OCI-LY7 (cell line): ENCODE data around the gene ERCC6. TPM values are rescaled to one million over a fixed set of nuclear protein-coding genes. Genes with fewer than 3 reads are reported as not detected.

Experiments used
- BruUV-seq: library from RNA; stranded (reverse); fragments of 400-500 nt; replicated peaks from 2 replicates; lab custom pipeline; 2021; lab: Mats Ljungman, UMichigan
- CTCF ChIA-PET: fragments of 300-600 bp; sonication (Branson Sonifier 250); formaldehyde crosslinking; loops from one replicate; lab custom pipeline; 2022; ENCODE audit warnings: antibody characterized with exemption; ENCODE audit not compliant: unreplicated experiment; lab: Charles Lee
- POLR2A ChIA-PET: fragments of 300-600 bp; sonication (Branson Sonifier 250); formaldehyde crosslinking; loops from one replicate; lab custom pipeline; 2022; ENCODE audit warnings: antibody characterized with exemption; lab: Charles Lee
- DNase-seq: peaks from one replicate; pipeline ENCODE4 v3.0.0-alpha.2; 2015; ENCODE audit warnings: low spot score
- H2AFZ ChIP-seq: fragments of 200-600 bp; sonication (generic), shearing (Covaris generic); 2 replicates; pipeline ENCODE4 v1.6.1; 2014; ENCODE audit warnings: mild to moderate bottlenecking, antibody characterized with exemption, low read length, moderate library complexity
- H3K27ac ChIP-seq: fragments of 200-600 bp; sonication (generic); 2 replicates; pipeline ENCODE4 v1.5.1; 2014; ENCODE audit warnings: mixed run types, low read depth, mild to moderate bottlenecking, moderate library complexity, low read length, inconsistent platforms; ENCODE audit not compliant: poor library complexity, severe bottlenecking
- H3K36me3 ChIP-seq: fragments of 200-600 bp; sonication (generic); 2 replicates; pipeline ENCODE4 v1.6.1; 2014; ENCODE audit warnings: mild to moderate bottlenecking, antibody characterized with exemption, low read length, moderate library complexity, mixed read lengths; ENCODE audit not compliant: insufficient read depth
- H3K4me1 ChIP-seq: fragments of 200-600 bp; sonication (generic); 2 replicates; pipeline ENCODE4 v1.5.1; 2014; ENCODE audit warnings: mild to moderate bottlenecking, low read length; ENCODE audit not compliant: insufficient read depth, poor library complexity, severe bottlenecking
- H3K4me2 ChIP-seq: fragments of 200-600 bp; sonication (generic); 2 replicates; pipeline ENCODE4 v1.6.1; 2014; ENCODE audit warnings: mild to moderate bottlenecking, low read length
- H3K4me3 ChIP-seq: fragments of 200-600 bp; sonication (generic); 2 replicates; pipeline ENCODE4 v1.5.1; 2014; ENCODE audit warnings: mild to moderate bottlenecking, low read depth, low read length; ENCODE audit not compliant: poor library complexity, severe bottlenecking
- H3K79me2 ChIP-seq: fragments of 200-600 bp; sonication (generic); 2 replicates; pipeline ENCODE4 v1.6.1; 2016; ENCODE audit warnings: low read depth, mild to moderate bottlenecking, low read length, moderate library complexity, mixed read lengths; ENCODE audit not compliant: insufficient read depth
- H3K9me2 ChIP-seq: fragments of 200-600 bp; sonication (generic); 2 replicates; pipeline ENCODE4 v1.6.1; 2016; ENCODE audit warnings: mild to moderate bottlenecking, low read length, mixed read lengths; ENCODE audit not compliant: insufficient read depth
- H3K9me3 ChIP-seq: fragments of 200-600 bp; sonication (generic); 2 replicates; pipeline ENCODE4 v1.6.1; 2014; ENCODE audit warnings: mild to moderate bottlenecking, mixed run types, low read length, mixed read lengths
- H4K20me1 ChIP-seq: fragments of 200-600 bp; sonication (generic); 2 replicates; pipeline ENCODE4 v1.6.1; 2014; ENCODE audit warnings: mild to moderate bottlenecking, antibody characterized with exemption, low read length, moderate library complexity, mixed read lengths; ENCODE audit not compliant: insufficient read depth
- EZH2phosphoT487 ChIP-seq: fragments of 200-600 bp; sonication (generic); IDR thresholded peaks from 2 replicates; pipeline ENCODE4 v1.6.1; 2018; ENCODE audit warnings: low read depth, borderline replicate concordance, mild to moderate bottlenecking, mixed run types, antibody characterized with exemption, low read length, moderate library complexity, mixed read lengths
- intact Hi-C: fragments of 100-400 bp; cut with micrococcal nuclease; formaldehyde crosslinking; loops from one replicate; pipeline ENCODE4 v1.10.0; 2022; ENCODE audit not compliant: unreplicated experiment
- total RNA-seq, 2 experiments: library from RNA; depleted of rRNA in 1 of 2; stranded (reverse); fragments of >200 nt in 1 of 2; shearing (Covaris generic) in 1 of 2; gene quantifications; 2 replicates each; pipeline ENCODE4 v1.2.3, GENCODE V29; 2014 to 2022
- TF ChIP-seq, protein P1 (sequence below): fragments of 200-600 bp; sonication (generic); conservative IDR thresholded peaks from 2 replicates; pipeline ENCODE4 v1.5.1; 2014; ENCODE audit warnings: mild to moderate bottlenecking, antibody characterized with exemption, low read length, moderate library complexity, mixed read lengths

The ERCC6 gene
- total RNA-seq, 2 experiments from 2014 or later, result 7.8 to 25.7 TPM

GRCh38 chr10:49509771-49510303 lies 29.1 kb downstream of the ERCC6 start:
- BruUV-seq, result no TSS peak

DNA sequence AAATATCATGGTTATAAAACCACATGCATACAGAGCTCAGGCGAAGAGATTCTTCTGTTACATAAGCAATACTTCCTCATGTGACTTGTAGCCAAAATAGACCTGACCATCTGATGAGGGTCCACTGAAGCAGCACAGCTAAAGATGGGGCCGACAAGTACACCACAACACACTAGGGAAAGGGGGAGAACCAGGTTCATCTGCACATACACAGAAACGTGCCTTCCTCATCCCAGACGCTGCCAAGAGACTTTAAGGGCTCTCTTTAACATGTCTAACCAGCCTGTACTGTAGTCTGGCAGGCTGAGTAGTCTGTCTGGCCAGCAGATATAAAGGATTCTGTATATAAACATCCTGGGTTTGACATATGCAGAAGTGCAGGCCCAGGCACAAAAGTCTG lies 30.3 kb downstream of the ERCC6 start:
- H3K4me2 ChIP-seq, result no peak overlapping the region

More at GRCh38 chr10:49509771-49510303, 29.1 kb downstream of the ERCC6 start:
- Histone ChIP-seq H3K9me2 (no peaks in the 10 kb centered on the region), H3K4me3 (no peak overlapping the region), H3K9me3 (no peaks in the 10 kb centered on the region), H2AFZ (no peak overlapping the region), H3K4me2 (no peak overlapping the region), H3K4me1 (no peaks in the 10 kb centered on the region), H3K36me3 (no peaks in the 10 kb centered on the region), H3K27ac (no peak overlapping the region), H3K79me2 (no peaks in the 10 kb centered on the region), H4K20me1 (no peaks in the 10 kb centered on the region)
- TF ChIP-seq, protein P1, sequence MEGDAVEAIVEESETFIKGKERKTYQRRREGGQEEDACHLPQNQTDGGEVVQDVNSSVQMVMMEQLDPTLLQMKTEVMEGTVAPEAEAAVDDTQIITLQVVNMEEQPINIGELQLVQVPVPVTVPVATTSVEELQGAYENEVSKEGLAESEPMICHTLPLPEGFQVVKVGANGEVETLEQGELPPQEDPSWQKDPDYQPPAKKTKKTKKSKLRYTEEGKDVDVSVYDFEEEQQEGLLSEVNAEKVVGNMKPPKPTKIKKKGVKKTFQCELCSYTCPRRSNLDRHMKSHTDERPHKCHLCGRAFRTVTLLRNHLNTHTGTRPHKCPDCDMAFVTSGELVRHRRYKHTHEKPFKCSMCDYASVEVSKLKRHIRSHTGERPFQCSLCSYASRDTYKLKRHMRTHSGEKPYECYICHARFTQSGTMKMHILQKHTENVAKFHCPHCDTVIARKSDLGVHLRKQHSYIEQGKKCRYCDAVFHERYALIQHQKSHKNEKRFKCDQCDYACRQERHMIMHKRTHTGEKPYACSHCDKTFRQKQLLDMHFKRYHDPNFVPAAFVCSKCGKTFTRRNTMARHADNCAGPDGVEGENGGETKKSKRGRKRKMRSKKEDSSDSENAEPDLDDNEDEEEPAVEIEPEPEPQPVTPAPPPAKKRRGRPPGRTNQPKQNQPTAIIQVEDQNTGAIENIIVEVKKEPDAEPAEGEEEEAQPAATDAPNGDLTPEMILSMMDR, result no peak
- no peak for TF ChIP-seq EZH2phosphoT487
- ChIA-PET POLR2A (no interaction called here), CTCF (interaction anchor here (3.0 kb wide), 1 partner anchor 102 kb away, joined by 12 read pairs; no protein-coding TSS in a partner anchor)
- DNase-seq, result no peak
- intact Hi-C loops, result loop anchor here (2.0 to 10.0 kb wide), 3 partner anchors 315 to 851 kb away; no protein-coding TSS in a partner anchor

More for the DNA sequence above, 30.3 kb downstream of the ERCC6 start:
- no peak overlapping the region for H3K4me3 ChIP-seq
- H4K20me1 ChIP-seq, result no peaks in the 10 kb centered on the region
- no peaks in the 10 kb centered on the region for H3K4me1 ChIP-seq
- POLR2A ChIA-PET, result no interaction called here
- CTCF ChIA-PET, result interaction anchor here (3.0 kb wide), 1 partner anchor 101 kb away, joined by 12 read pairs; no protein-coding TSS in a partner anchor
- no peak for DNase-seq
- H3K79me2 ChIP-seq, result no peaks in the 10 kb centered on the region
- no TSS peak for BruUV-seq
- intact Hi-C loops, result no loop called here
- H3K9me2 ChIP-seq, result no peaks in the 10 kb centered on the region
- no peaks in the 10 kb centered on the region for H3K36me3 ChIP-seq
- no peak overlapping the region for H2AFZ ChIP-seq
- H3K27ac ChIP-seq, result no peak overlapping the region
- H3K9me3 ChIP-seq, result no peaks in the 10 kb centered on the region
- no peak for TF ChIP-seq EZH2phosphoT487
- TF ChIP-seq, protein P1, result no peak
